GM21619 (cell line): ENCODE measurements around the gene HNRNPA3.
"Not testable (repeated sequence)": the region's sequence is repeated elsewhere in the genome, so short reads cannot be mapped to it uniquely, and the experiment has no call there.

Source experiments
- ATAC-seq: cut with Tn5 transposase; IDR thresholded peaks from one replicate; pipeline ENCODE4 v1.9.1; 2021; ENCODE audit not compliant: unreplicated experiment

HNRNPA3 gene

GRCh38 chr2:177212106-177212890 lies at the start of gene HNRNPA3:
HNRNPA3 (plus strand) TSS chr2:177212794; CDS start chr2:177212800, 6 bp downstream.
- peak; percentile 85 for ATAC-seq

GRCh38 chr2:177164131-177164530 lies 48.5 kb upstream of the HNRNPA3 start:
- ATAC-seq = no peak

- peak; percentile 53 for ATAC-seq
These were observed 48.0 kb upstream of the HNRNPA3 start for GRCh38 chr2:177164584-177165052.

- ATAC-seq = no peak
These were observed 47.5 kb upstream of the HNRNPA3 start for GRCh38 chr2:177165061-177165583.

GRCh38 chr2:177165721-177166711 lies 46.6 kb upstream of the HNRNPA3 start:
- ATAC-seq = peak; percentile 56

- peak; percentile 45 for ATAC-seq
These were observed 42.6 kb upstream of the HNRNPA3 start for GRCh38 chr2:177169810-177170514.

GRCh38 chr2:177171418-177171865 lies 41.2 kb upstream of the HNRNPA3 start:
- no peak for ATAC-seq

- no peak for ATAC-seq
These were observed 40.3 kb upstream of the HNRNPA3 start for GRCh38 chr2:177172034-177172880.

GRCh38 chr2:177174486-177174885 lies 38.1 kb upstream of the HNRNPA3 start:
- ATAC-seq = no peak

GRCh38 chr2:177175917-177176668 lies 36.5 kb upstream of the HNRNPA3 start:
- ATAC-seq = no peak

GRCh38 chr2:177178797-177179196 lies 33.8 kb upstream of the HNRNPA3 start:
- ATAC-seq = no peak

GRCh38 chr2:177179227-177179626 lies 33.4 kb upstream of the HNRNPA3 start:
- ATAC-seq = no peak

GRCh38 chr2:177179671-177180070 lies 32.9 kb upstream of the HNRNPA3 start:
- ATAC-seq = not testable (repeated sequence)

- ATAC-seq = no peak
These were observed 32.2 kb upstream of the HNRNPA3 start for GRCh38 chr2:177180269-177181000.

GRCh38 chr2:177183860-177184259 lies 28.7 kb upstream of the HNRNPA3 start:
- no peak for ATAC-seq

- no peak for ATAC-seq
These were observed 28.0 kb upstream of the HNRNPA3 start for GRCh38 chr2:177184606-177185005.

- ATAC-seq = not testable (repeated sequence)
These were observed 26.6 kb upstream of the HNRNPA3 start for GRCh38 chr2:177186038-177186437.

- ATAC-seq = no peak
These were observed 24.8 kb upstream of the HNRNPA3 start for GRCh38 chr2:177187631-177188312.
